ENCODE measurements around the gene TAF3.

TAF3 gene

DNA sequence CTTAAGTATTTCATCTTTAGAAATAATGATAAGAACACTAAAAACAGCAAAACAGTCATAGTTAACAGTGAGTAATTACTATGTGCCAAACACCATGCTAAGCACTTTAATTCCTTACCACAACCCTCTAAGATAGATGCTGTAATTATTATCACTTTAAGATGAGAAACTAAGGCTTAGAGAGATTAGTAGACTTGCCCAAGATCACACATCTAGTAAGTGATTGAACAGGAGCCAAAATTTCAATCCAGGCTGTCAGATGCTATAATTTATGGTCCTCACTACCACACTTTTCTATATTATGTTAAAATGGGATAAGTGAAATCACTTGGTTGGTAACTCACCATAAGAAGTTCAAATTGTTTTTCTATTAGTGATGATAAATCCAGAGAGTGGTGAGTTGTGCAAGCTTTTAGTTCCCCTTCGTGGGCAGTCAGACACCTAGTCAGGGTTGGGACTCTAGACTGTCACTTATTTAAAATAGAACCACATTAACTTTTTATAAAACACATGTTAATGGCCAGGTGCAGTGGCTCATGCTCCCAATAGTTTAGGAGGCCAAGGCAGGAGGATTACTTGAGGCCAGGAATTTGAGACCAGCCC is 150.3 kb downstream of the TAF3 start:
- no peak for DNase-seq (ENCODE audit: insufficient read length, low spot score)
- TF ChIP-seq POLR2A (IDR thresholded peaks at IDR 0.05; ENCODE audit: low read depth, low read length) (no peak), TAF1 (IDR thresholded peaks at IDR 0.05; ENCODE audit: low read depth, low read length) (no peak), POU2F2 (IDR thresholded peaks at IDR 0.05; ENCODE audit: low read depth, low read length) (no peak), POLR2AphosphoS5 (IDR thresholded peaks at IDR 0.05; ENCODE audit: low read depth, low read length) (no peak)

DNA sequence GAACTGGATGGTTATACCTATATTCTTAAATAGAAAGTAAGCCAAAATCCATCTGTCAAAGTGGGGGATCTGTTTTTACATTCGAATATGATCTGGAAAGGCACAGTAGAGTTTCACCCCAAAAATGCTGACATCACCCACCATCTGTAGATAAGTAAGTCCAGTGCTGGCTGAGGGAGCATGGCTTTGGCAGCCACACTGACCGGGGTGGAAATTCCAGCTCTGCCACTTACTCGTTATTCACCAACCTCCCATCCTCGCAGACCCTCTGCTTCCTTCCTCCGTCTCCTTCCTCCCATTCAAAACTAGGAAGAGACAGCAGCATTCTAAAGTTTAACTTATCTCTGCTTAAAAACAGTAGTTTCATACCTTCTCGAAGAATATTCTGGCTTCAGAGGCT is 151.3 kb downstream of the TAF3 start:
- FAIRE-seq (no peak), DNase-seq (ENCODE audit: insufficient read length, low spot score) (no peak)
- TF ChIP-seq POLR2A (IDR thresholded peaks at IDR 0.05; ENCODE audit: low read depth, low read length) (no peak), TAF1 (IDR thresholded peaks at IDR 0.05; ENCODE audit: low read depth, low read length) (no peak), PAX5 (IDR thresholded peaks at IDR 0.05; ENCODE audit: insufficient read depth, low read length, severe bottlenecking) (no peak), SPI1 (IDR thresholded peaks at IDR 0.05; ENCODE audit: low read depth, low read length) (no peak), POLR2AphosphoS5 (IDR thresholded peaks at IDR 0.05; ENCODE audit: low read depth, low read length) (no peak), POU2F2 (IDR thresholded peaks at IDR 0.05; ENCODE audit: low read depth, low read length) (no peak)

More for the DNA sequence above, 150.3 kb downstream of the TAF3 start:
- FAIRE-seq, result no peak

DNA sequence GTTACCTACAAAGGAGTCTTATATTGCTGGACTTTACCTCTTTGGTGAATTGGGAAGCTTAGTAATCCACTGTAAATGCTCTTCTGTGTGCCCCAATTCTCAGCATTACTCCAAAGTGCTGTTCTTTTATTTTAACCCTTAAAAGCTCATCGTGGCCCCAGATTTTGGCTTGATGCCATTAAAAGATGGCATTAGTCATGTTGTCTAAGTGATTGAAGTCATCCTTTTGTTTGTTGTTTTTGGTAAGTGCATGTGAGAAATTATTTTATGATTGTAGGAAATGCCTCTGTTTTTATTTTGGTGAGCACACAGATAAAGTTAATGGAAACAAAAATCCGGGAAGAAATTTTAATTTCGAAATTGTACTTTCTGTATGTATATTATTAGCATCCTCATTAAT is 153.6 kb downstream of the TAF3 start:
- TF ChIP-seq TAF1 (IDR thresholded peaks at IDR 0.05; ENCODE audit: low read depth, low read length) (no peak), POLR2AphosphoS5 (IDR thresholded peaks at IDR 0.05; ENCODE audit: low read depth, low read length) (no peak)
- FAIRE-seq (no peak), DNase-seq (ENCODE audit: insufficient read length, low spot score) (no peak)

DNA sequence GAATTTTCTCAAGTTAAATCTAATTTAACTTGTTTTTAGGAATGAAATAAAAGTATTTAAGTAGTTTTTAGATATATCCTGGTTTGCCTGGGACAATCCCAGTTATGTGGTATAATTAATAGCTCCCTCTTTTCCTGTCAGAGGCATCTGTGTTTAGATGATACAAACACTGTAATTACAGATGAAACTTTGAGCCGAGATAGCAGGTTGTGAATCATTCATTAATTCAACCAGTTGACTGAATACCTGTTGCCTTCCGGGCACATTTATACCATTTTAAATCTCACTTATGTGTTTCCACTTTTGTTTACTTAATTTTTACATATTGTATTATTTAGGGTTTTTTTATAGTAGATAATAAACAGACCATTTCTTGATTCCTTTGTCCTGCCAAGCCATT is 154.1 kb downstream of the TAF3 start:
- TF ChIP-seq PAX5 (IDR thresholded peaks at IDR 0.05; ENCODE audit: insufficient read depth, low read length, severe bottlenecking) (no peak), POLR2AphosphoS5 (IDR thresholded peaks at IDR 0.05; ENCODE audit: low read depth, low read length) (no peak), TAF1 (IDR thresholded peaks at IDR 0.05; ENCODE audit: low read depth, low read length) (no peak), POLR2A (IDR thresholded peaks at IDR 0.05; ENCODE audit: low read depth, low read length) (no peak), SPI1 (IDR thresholded peaks at IDR 0.05; ENCODE audit: low read depth, low read length) (no peak), POU2F2 (IDR thresholded peaks at IDR 0.05; ENCODE audit: low read depth, low read length) (no peak)
- FAIRE-seq (no peak), DNase-seq (ENCODE audit: insufficient read length, low spot score) (no peak)

DNA sequence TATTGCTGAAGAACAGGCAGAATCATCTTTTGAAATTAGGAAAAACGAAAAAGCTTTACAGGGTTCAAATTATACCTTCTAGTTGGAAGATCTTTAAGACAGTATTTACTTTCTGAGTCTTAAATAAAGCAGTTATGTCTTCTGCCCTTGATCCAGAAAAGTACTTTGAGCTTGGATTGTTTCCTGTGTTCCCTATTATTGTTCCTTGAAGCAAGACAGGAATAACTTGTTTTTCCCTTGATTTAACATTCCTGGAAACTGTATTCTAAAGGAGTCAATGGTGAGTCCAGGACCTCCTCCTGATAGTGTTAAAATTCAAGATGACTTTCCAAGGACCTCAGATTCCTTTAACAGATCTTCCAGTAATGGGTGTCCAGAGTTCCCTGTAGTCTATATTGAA is 161.9 kb downstream of the TAF3 start:
- FAIRE-seq (no peak), DNase-seq (ENCODE audit: insufficient read length, low spot score) (no peak)
- TF ChIP-seq POU2F2 (IDR thresholded peaks at IDR 0.05; ENCODE audit: low read depth, low read length), result no peak

DNA sequence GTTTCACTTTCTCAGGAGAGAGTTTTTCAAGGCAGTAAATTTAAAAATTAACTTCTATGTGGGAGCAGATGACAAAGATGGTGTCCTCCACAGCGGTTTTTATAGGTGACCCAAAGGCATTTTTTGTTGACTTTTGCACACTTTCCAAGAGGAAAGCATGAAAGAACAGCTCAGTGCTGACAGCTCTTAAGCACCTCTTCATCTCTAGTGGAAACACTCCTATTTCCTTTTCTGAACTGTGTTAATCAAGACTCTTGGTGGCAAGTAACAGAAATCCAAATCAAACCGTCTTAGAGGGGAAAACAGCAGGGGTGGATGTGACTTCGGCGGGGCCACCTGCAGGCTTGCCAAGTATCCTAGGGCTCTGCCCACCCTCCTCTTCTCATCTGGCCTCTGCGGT is 164.4 kb downstream of the TAF3 start:
- TF ChIP-seq PAX5 (IDR thresholded peaks at IDR 0.05; ENCODE audit: insufficient read depth, low read length, severe bottlenecking), result no peak
- TF ChIP-seq SPI1 (IDR thresholded peaks at IDR 0.05; ENCODE audit: low read depth, low read length), result no peak
- no peak for TF ChIP-seq POLR2AphosphoS5 (IDR thresholded peaks at IDR 0.05; ENCODE audit: low read depth, low read length)
- TF ChIP-seq POLR2A (IDR thresholded peaks at IDR 0.05; ENCODE audit: low read depth, low read length), result no peak
- no peak for TF ChIP-seq POU2F2 (IDR thresholded peaks at IDR 0.05; ENCODE audit: low read depth, low read length)
- TF ChIP-seq TAF1 (IDR thresholded peaks at IDR 0.05; ENCODE audit: low read depth, low read length), result no peak
- FAIRE-seq, result no peak

DNA sequence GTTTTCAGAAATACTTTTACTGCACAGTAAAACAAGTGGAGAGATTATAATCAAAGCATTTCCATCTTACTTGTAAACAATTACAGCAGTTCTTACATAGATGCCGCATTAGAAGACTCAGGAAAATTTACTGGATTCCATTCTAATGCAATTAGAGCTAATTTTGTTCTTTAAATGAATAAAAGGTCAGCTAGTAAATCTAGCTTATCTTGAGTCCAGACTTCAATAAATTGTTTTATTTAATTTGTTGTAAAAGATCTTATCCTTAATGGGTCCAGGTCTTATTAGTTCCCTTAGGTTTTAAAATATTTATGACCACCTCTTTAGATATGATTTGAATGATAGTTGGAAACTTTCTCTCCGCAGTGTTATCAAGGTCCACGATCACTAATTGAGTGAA is 166.0 kb downstream of the TAF3 start:
- FAIRE-seq (no peak), DNase-seq (ENCODE audit: insufficient read length, low spot score) (no peak)
- TF ChIP-seq POLR2AphosphoS5 (IDR thresholded peaks at IDR 0.05; ENCODE audit: low read depth, low read length), result no peak
- no peak for TF ChIP-seq POLR2A (IDR thresholded peaks at IDR 0.05; ENCODE audit: low read depth, low read length)
- TF ChIP-seq PAX5 (IDR thresholded peaks at IDR 0.05; ENCODE audit: insufficient read depth, low read length, severe bottlenecking), result no peak
- no peak for TF ChIP-seq POU2F2 (IDR thresholded peaks at IDR 0.05; ENCODE audit: low read depth, low read length)
- no peak for TF ChIP-seq TAF1 (IDR thresholded peaks at IDR 0.05; ENCODE audit: low read depth, low read length)
- TF ChIP-seq SPI1 (IDR thresholded peaks at IDR 0.05; ENCODE audit: low read depth, low read length), result no peak

More for the DNA sequence above, 164.4 kb downstream of the TAF3 start:
- DNase-seq (ENCODE audit: insufficient read length, low spot score), result no peak

DNA sequence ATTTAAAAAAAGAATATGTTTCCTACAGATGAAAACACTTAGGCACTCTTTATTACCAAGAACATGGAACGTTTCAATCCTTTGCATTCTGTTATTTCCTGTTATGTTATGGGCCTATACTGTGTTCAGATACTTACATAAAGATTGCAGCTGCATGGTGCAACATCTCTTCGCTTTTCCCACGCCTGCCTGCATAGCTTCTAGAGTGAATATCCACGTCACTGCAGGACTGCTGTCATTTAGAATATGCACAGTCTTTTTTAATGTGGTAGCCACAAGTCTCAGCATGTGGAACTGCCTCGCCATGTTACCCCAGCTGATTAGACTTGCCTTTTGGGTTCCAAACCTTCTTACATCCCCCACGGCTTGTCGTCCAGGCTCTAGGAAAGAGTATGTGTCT is 166.6 kb downstream of the TAF3 start:
- FAIRE-seq (no peak), DNase-seq (ENCODE audit: insufficient read length, low spot score) (no peak)

DNA sequence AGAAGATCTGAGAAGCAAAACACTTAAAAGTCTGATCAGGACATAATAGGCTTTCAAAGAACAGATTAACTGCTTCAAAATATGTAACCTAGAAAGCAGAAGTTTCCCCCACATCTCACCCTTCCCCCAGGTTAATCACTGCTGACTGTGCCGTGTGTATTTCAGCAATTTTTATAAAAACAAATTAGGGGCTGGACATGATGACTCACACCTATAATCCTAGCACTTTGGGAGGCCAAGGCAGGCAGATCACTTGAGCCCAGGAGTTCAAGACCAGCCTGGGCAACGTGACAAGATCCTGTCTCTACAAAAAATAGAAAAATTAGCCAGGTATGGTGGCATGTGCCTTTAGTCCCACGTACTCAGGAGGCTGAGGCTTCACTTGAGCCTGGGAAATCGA is 168.5 kb downstream of the TAF3 start:
- FAIRE-seq (no peak), DNase-seq (ENCODE audit: insufficient read length, low spot score) (no peak)
- no peak for TF ChIP-seq TAF1 (IDR thresholded peaks at IDR 0.05; ENCODE audit: low read depth, low read length)
- no peak for TF ChIP-seq POLR2AphosphoS5 (IDR thresholded peaks at IDR 0.05; ENCODE audit: low read depth, low read length)
- no peak for TF ChIP-seq PAX5 (IDR thresholded peaks at IDR 0.05; ENCODE audit: insufficient read depth, low read length, severe bottlenecking)
- TF ChIP-seq POLR2A (IDR thresholded peaks at IDR 0.05; ENCODE audit: low read depth, low read length), result no peak
- TF ChIP-seq POU2F2 (IDR thresholded peaks at IDR 0.05; ENCODE audit: low read depth, low read length), result no peak
- no peak for TF ChIP-seq SPI1 (IDR thresholded peaks at IDR 0.05; ENCODE audit: low read depth, low read length)

More for the DNA sequence above, 166.6 kb downstream of the TAF3 start:
- TF ChIP-seq POU2F2 (IDR thresholded peaks at IDR 0.05; ENCODE audit: low read depth, low read length) (no peak), POLR2A (IDR thresholded peaks at IDR 0.05; ENCODE audit: low read depth, low read length) (no peak), SPI1 (IDR thresholded peaks at IDR 0.05; ENCODE audit: low read depth, low read length) (no peak), POLR2AphosphoS5 (IDR thresholded peaks at IDR 0.05; ENCODE audit: low read depth, low read length) (no peak), TAF1 (IDR thresholded peaks at IDR 0.05; ENCODE audit: low read depth, low read length) (no peak), PAX5 (IDR thresholded peaks at IDR 0.05; ENCODE audit: insufficient read depth, low read length, severe bottlenecking) (no peak)

DNA sequence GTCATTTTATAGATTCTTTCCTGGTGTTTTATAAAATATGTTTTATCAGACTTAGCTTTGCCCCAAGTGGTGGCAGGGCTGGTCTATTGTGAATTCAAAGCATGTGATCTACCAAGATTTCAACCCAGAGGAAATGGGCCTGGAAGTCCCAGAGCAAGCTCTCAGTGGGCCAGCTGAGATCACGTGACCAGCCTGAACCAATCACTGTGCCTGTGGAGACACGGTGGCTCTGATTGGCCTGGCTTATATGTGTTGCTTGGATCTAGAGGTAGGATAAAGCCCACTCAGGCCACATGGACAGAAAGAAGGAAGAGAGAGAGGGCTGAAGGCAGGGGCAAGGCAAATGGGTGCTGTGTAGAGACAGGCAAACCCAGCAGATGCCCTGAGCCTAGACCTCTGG is 170.7 kb downstream of the TAF3 start:
- DNase-seq (ENCODE audit: insufficient read length, low spot score) (no peak), FAIRE-seq (no peak)
- TF ChIP-seq POLR2A (IDR thresholded peaks at IDR 0.05; ENCODE audit: low read depth, low read length) (no peak), PAX5 (IDR thresholded peaks at IDR 0.05; ENCODE audit: insufficient read depth, low read length, severe bottlenecking) (no peak), POLR2AphosphoS5 (IDR thresholded peaks at IDR 0.05; ENCODE audit: low read depth, low read length) (no peak), TAF1 (IDR thresholded peaks at IDR 0.05; ENCODE audit: low read depth, low read length) (no peak), SPI1 (IDR thresholded peaks at IDR 0.05; ENCODE audit: low read depth, low read length) (no peak), POU2F2 (IDR thresholded peaks at IDR 0.05; ENCODE audit: low read depth, low read length) (no peak)
